Measurements from ENCODE around the gene LYSET. TPM values are rescaled to one million over a fixed set of nuclear protein-coding genes. Genes with fewer than 3 reads are reported as not detected.

The LYSET gene
- total and polyA plus RNA-seq, 9 of the 15 experiments (the other 6 are each of a cell fraction or from before 2014, with no cell fraction given) = 7.6 to 36.6 (median 15.9) TPM

DNA sequence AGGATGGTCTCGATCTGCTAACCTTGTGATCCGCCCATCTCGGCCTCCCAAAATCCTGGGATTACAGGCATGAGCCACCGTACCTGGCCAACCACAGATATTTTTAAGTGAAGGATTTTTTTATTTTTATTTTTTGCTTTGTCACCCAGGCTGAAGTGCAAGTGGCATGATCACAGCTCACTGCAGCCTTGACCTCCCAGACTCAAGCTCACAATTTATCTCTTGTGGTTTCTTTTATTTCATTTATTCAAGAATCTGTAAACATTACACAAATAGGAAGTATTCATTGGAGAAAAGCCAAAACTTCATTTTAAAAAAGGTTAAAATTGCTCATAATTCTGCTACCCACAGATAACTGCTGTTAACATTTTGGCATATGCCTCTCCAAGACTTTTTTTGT, 13.7 kb upstream of the LYSET start:
- Histone ChIP-seq H2AFZ (ENCODE audit: low read depth, low read length) (no peak overlapping the region), H3K9me1 (ENCODE audit: control insufficient read depth, insufficient read depth, low read length) (no peaks in the 10 kb centered on the region), H3K36me3 (ENCODE audit: control insufficient read depth, insufficient read depth, low read length) (no peaks in the 10 kb centered on the region), H3K79me2 (ENCODE audit: control insufficient read depth, insufficient read depth, low read length) (no peaks in the 10 kb centered on the region), H4K20me1 (replicated peaks; ENCODE audit: control insufficient read depth, insufficient read depth, low read length) (no peaks in the 10 kb centered on the region), H3K27ac (ENCODE audit: extremely low read depth, low read depth, low read length) (no peak overlapping the region), H3K4me1 (replicated peaks in 1 of 2; ENCODE audit: control insufficient read depth in 2 of 2, insufficient read depth in 2 of 2, low read length in 2 of 2) (peaks cover 0 to 3% of the 10 kb centered on the region in 2 experiments; a peak in 3 of 5 replicates), H3K4me3 (no peak overlapping the region), H3K9me3 (replicated peaks; ENCODE audit: control insufficient read depth, insufficient read depth, low read depth, low read length) (no peaks in the 10 kb centered on the region), H3K9ac (ENCODE audit: insufficient read depth in 1 of 2, low read depth in 2 of 2, low read length in 2 of 2) (no peak overlapping the region), H3K27me3 (ENCODE audit: control insufficient read depth in 2 of 2, insufficient read depth in 2 of 2, low read length in 2 of 2) (no peaks in the 10 kb centered on the region), H3K4me2 (ENCODE audit: insufficient read depth, low read length) (no peak overlapping the region)
- ChIA-PET CTCF (ENCODE audit: low intra/inter-chr PET ratio) (no interaction called here), POLR2A (no interaction called here)
- WGBS (ENCODE audit: insufficient coverage, low coverage, missing lambda C conversion rate) = 32% methylated on average over 3 of the region's 4 CpGs
- DNase-seq (ENCODE audit: extremely low read depth in 1 of 4, low spot score in 3 of 4) = no peak
- FAIRE-seq = no peak
- no peak for TF ChIP-seq GTF2E2 (tag; IDR thresholded peaks at IDR 0.05)
- no peak for TF ChIP-seq NR2C2 (CRISPR knock-in tag; IDR thresholded peaks at IDR 0.05)
- no peak for TF ChIP-seq NR2C2 (tag; IDR thresholded peaks at IDR 0.05)
- TF ChIP-seq SMARCE1 (IDR thresholded peaks at IDR 0.05) = no peak
- no peak for TF ChIP-seq SMARCA5 (IDR thresholded peaks at IDR 0.05)
- TF ChIP-seq ATF6 (CRISPR knock-in tag; IDR thresholded peaks at IDR 0.05) = no peak
- TF ChIP-seq SREBF1 (IDR thresholded peaks at IDR 0.05; ENCODE audit: borderline replicate concordance, low read depth, low read length) = no peak
- no peak for TF ChIP-seq COPS2 (conservative IDR thresholded peaks at IDR 0.05)
- TF ChIP-seq PRPF4 (IDR thresholded peaks at IDR 0.05; ENCODE audit: insufficient read depth, low read depth, low read length, poor library complexity, severe bottlenecking) = no peak
- TF ChIP-seq CAMTA2 (CRISPR knock-in tag; conservative IDR thresholded peaks at IDR 0.05) = no peak
- TF ChIP-seq CBFA2T3 (IDR thresholded peaks at IDR 0.05) = no peak
- no peak for TF ChIP-seq ZNF75A (CRISPR knock-in tag; IDR thresholded peaks at IDR 0.05)
- no peak for TF ChIP-seq TCF3 (CRISPR knock-in tag; IDR thresholded peaks at IDR 0.05)
- no peak for TF ChIP-seq MCM7 (IDR thresholded peaks at IDR 0.05)
- no TSS peak for BruUV-seq (replicated peaks)
- intact Hi-C loops (cut with micrococcal nuclease) (no loop called here), in situ Hi-C loops (cut with MboI) (no loop called here)
- no peak for ATAC-seq

Data from K562 (cell line).